Thyroid gland (tissue), 4 donors: ENCODE results near the gene EXOG. TPM values are rescaled to one million over a fixed set of nuclear protein-coding genes. Genes with fewer than 3 reads are reported as not detected.

Experiments used
- DNase-seq, 2 donors: peaks; one replicate each; pipeline ENCODE4 v3.0.0-alpha.2; 2019
- H3K27ac ChIP-seq, 3 donors: fragments of 200-600 bp; sonication (generic); 1 replicate in 2 of 3; 2 replicates in 1 of 3; pipeline ENCODE4 v1.5.1; 2016 to 2019; ENCODE audit warnings: mild to moderate bottlenecking in 1 of 3, moderate library complexity in 1 of 3
- H3K27me3 ChIP-seq: fragments of 200-600 bp; sonication (generic); one replicate; pipeline ENCODE4 v1.5.1; 2019
- H3K36me3 ChIP-seq, 2 donors: fragments of 200-600 bp; sonication (generic); one replicate each; pipeline ENCODE4 v1.5.1; 2016 to 2019
- H3K4me1 ChIP-seq, 2 donors: fragments of 200-600 bp; sonication (generic); one replicate each; pipeline ENCODE4 v1.5.1; 2017 to 2019
- H3K4me3 ChIP-seq, 3 donors: fragments of 200-600 bp; sonication (generic); replicated peaks in 1 of 3; 1 replicate in 2 of 3; 2 replicates in 1 of 3; pipeline ENCODE4 v1.5.1; 2016; ENCODE audit warnings: mild to moderate bottlenecking in 1 of 3
- H3K9me3 ChIP-seq: fragments of 200-600 bp; sonication (generic); one replicate; pipeline ENCODE4 v1.5.1; 2017
- CTCF ChIP-seq, 6 experiments: fragments of 200-600 bp in 3 of 6; fragments of 450-650 bp in 3 of 6; sonication (generic) in 3 of 6; IDR thresholded peaks; one replicate each; pipeline ENCODE4 v1.5.1; 2016 to 2019; ENCODE audit warnings: antibody characterized with exemption in 6 of 6, mild to moderate bottlenecking in 2 of 6, inconsistent platforms in 1 of 6, moderate library complexity in 1 of 6
- POLR2A ChIP-seq, 2 donors: fragments of 450-650 bp; IDR thresholded peaks; one replicate each; pipeline ENCODE4 v1.6.1; 2017; ENCODE audit warnings: antibody characterized with exemption in 2 of 2, mild to moderate bottlenecking in 2 of 2, moderate library complexity in 1 of 2
- WGBS, 2 donors: methylation state at CpG; one replicate each; pipeline ENCODE4 v1.1.5; 2017; 5-methylcytosine and 5-hydroxymethylcytosine counted together
- intact Hi-C: fragments of 100-400 bp; cut with DNase I; formaldehyde crosslinking; loops from one replicate; pipeline ENCODE4 v1.15.1; 2023
- total RNA-seq, 4 donors: library from RNA; depleted of rRNA; stranded (reverse); fragments of >200 nt; gene quantifications; one replicate each; pipeline ENCODE4 v1.2.3, GENCODE V29; 2016

EXOG gene
- total RNA-seq, 4 donors from 2014 or later, result 7.6 to 17.6 (median 14.1) TPM

- TF ChIP-seq POLR2A (IDR thresholded peaks at IDR 0.05), result no peak
- no peak for TF ChIP-seq CTCF (IDR thresholded peaks at IDR 0.05)
- Histone ChIP-seq H3K36me3 (peaks cover 10 to 20% of the 10 kb centered on the region in 2 donors), H3K27ac (no peak overlapping the region), H3K4me3 (no peak overlapping the region), H3K4me1 (no peaks in the 10 kb centered on the region), H3K9me3 (no peaks in the 10 kb centered on the region), H3K27me3 (no peaks in the 10 kb centered on the region)
- WGBS, 2 donors, result 94 to 96% methylated on average over 6 of the region's 6 CpGs
- intact Hi-C loops, result loop anchor here (5.0 kb wide), 1 partner anchor 130 kb away; no protein-coding TSS in a partner anchor
- no peak for DNase-seq
These were observed 25.9 kb downstream of the EXOG start for GRCh38 chr3:38522002-38522401.

- intact Hi-C loops, result loop anchor here (5.0 kb wide), 1 partner anchor 128 kb away; no protein-coding TSS in a partner anchor
- DNase-seq, result no peak
- 93 to 95% methylated on average over 5 of the region's 5 CpGs for WGBS, 2 donors
- Histone ChIP-seq H3K4me1 (no peaks in the 10 kb centered on the region), H3K4me3 (no peak overlapping the region), H3K36me3 (peaks cover 10 to 14% of the 10 kb centered on the region in 2 donors), H3K27ac (no peak overlapping the region), H3K27me3 (no peaks in the 10 kb centered on the region), H3K9me3 (no peaks in the 10 kb centered on the region)
- no peak for TF ChIP-seq POLR2A (IDR thresholded peaks at IDR 0.05)
- TF ChIP-seq CTCF (IDR thresholded peaks at IDR 0.05), result no peak
These were observed 28.1 kb downstream of the EXOG start for GRCh38 chr3:38524141-38524739.

- no peak overlapping the region for H3K4me3 ChIP-seq
- H3K27ac ChIP-seq, result no peak overlapping the region
- 95 to 97% methylated on average over 14 of the region's 14 CpGs for WGBS, 2 donors
- H3K4me1 ChIP-seq, result no peaks in the 10 kb centered on the region
- DNase-seq, result no peak
- intact Hi-C loops, result no loop called here
- peaks cover 7 to 14% of the 10 kb centered on the region in 2 donors for H3K36me3 ChIP-seq
- no peaks in the 10 kb centered on the region for H3K9me3 ChIP-seq
- TF ChIP-seq CTCF (IDR thresholded peaks at IDR 0.05), result no peak
- no peak for TF ChIP-seq POLR2A (IDR thresholded peaks at IDR 0.05)
- no peaks in the 10 kb centered on the region for H3K27me3 ChIP-seq
These were observed 30.7 kb downstream of the EXOG start for GRCh38 chr3:38526792-38527191.

GRCh38 chr3:38528457-38528856 is 32.3 kb downstream of the EXOG start:
- no peaks in the 10 kb centered on the region for H3K9me3 ChIP-seq
- H3K27ac ChIP-seq, result no peak overlapping the region
- no peak for TF ChIP-seq CTCF (IDR thresholded peaks at IDR 0.05)
- TF ChIP-seq POLR2A (IDR thresholded peaks at IDR 0.05), result no peak
- no peaks in the 10 kb centered on the region for H3K27me3 ChIP-seq
- intact Hi-C loops, result no loop called here
- H3K4me3 ChIP-seq, result no peak overlapping the region
- H3K36me3 ChIP-seq, result peaks cover 7 to 14% of the 10 kb centered on the region in 2 donors
- WGBS, 2 donors, result 100% methylated on average over 1 of the region's 1 CpG; no CpG with 5 or more reads in 1 of the 2 donors
- H3K4me1 ChIP-seq, result no peaks in the 10 kb centered on the region
- no peak for DNase-seq

- no peak for TF ChIP-seq CTCF (IDR thresholded peaks at IDR 0.05)
- no peak for TF ChIP-seq POLR2A (IDR thresholded peaks at IDR 0.05)
- intact Hi-C loops, result no loop called here
- DNase-seq, result no peak
- 74 to 95% methylated on average over 2 to 3 of the region's 3 CpGs for WGBS, 2 donors
- Histone ChIP-seq H3K36me3 (no peaks in the 10 kb centered on the region), H3K4me1 (no peaks in the 10 kb centered on the region), H3K27ac (no peak overlapping the region), H3K27me3 (no peaks in the 10 kb centered on the region), H3K9me3 (no peaks in the 10 kb centered on the region), H3K4me3 (no peak overlapping the region)
These were observed 36.4 kb downstream of the EXOG start for GRCh38 chr3:38532529-38532928.
